Measurements from ENCODE around the gene ITGAV. TPM values are rescaled to one million over a fixed set of nuclear protein-coding genes. Genes with fewer than 3 reads are reported as not detected.
A peak's percentile ranks its signal among the peaks of the same experiment; 100 is the strongest.

The ITGAV gene
- total RNA-seq, 2 experiments from 2014 or later: 4.9 to 5.6 TPM

DNA sequence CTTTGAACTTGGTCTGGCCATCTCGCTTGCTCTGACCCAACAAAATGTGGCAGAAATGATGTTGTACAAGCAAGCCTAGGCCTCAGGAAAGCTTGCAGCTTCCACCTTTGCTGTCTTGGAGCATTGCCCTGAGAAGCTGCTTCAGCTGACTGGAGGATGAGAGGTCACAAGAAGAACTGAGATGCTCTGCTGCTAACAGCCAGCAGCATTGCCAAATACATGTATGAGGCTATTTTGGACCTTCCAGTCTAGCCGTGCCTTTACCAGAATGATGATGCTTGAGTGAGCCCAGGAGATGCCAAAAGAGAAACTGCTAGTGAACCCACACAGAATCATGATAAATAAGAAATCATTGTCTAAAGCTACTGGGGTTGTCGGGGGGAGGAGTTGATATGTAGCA lies 13.2 kb upstream of the ITGAV start:
- no peaks in the 10 kb centered on the region for H3K36me3 Mint-ChIP-seq (ENCODE audit: low read depth)
- H3K27ac Mint-ChIP-seq: no peak overlapping the region
- H3K4me3 Mint-ChIP-seq: no peak overlapping the region
- DNase-seq (no peak), ATAC-seq (no peak)
- no peaks in the 10 kb centered on the region for H3K9me3 Mint-ChIP-seq (ENCODE audit: insufficient read depth)
- ChIA-PET CTCF (interaction anchor here (1.6 kb wide), 1 partner anchor 15 kb away, joined by 3 read pairs; no protein-coding TSS in a partner anchor), POLR2A (no interaction called here)
- H3K4me1 Mint-ChIP-seq (ENCODE audit: low read depth): no peaks in the 10 kb centered on the region
- peaks cover 4% of the 10 kb centered on the region for H3K27me3 Mint-ChIP-seq (ENCODE audit: low read depth)

GRCh38 chr2:186582698-186583097 lies 7.2 kb upstream of the ITGAV start:
- H3K9me3 Mint-ChIP-seq (ENCODE audit: insufficient read depth): no peaks in the 10 kb centered on the region
- H3K27me3 Mint-ChIP-seq (ENCODE audit: low read depth): peaks cover 13% of the 10 kb centered on the region
- CTCF ChIA-PET: interaction anchor here (1.5 kb wide), 1 partner anchor 166 kb away, joined by 3 read pairs; no protein-coding TSS in a partner anchor
- ATAC-seq: no peak
- no peak for DNase-seq
- no peak overlapping the region for H3K4me3 Mint-ChIP-seq
- POLR2A ChIA-PET: no interaction called here
- no peak overlapping the region for H3K27ac Mint-ChIP-seq
- no peaks in the 10 kb centered on the region for H3K36me3 Mint-ChIP-seq (ENCODE audit: low read depth)
- no peaks in the 10 kb centered on the region for H3K4me1 Mint-ChIP-seq (ENCODE audit: low read depth)

DNA sequence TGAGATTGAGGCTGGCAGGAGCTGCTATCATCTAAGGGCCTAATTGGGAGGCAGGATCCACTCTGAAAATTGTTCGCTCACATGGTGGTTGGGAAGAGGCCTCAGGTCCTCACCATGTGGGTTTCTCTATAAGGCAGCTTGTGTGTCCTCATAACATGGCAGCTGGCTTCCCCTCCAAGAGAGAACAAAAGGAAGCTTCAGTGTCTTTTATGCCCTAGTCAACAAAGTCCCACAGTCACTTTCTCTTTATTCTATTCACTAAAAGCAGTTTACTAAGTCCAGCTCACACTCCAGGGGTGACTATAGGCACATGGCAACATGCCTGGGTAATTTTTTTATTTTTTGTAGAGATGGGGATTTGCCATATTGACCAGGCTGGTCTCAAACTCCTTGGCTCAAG lies 5.8 kb upstream of the ITGAV start:
- POLR2A ChIA-PET: no interaction called here
- CTCF ChIA-PET: interaction anchor here (2.4 kb wide), 1 partner anchor 58 kb away, joined by 6 read pairs; no protein-coding TSS in a partner anchor

DNA sequence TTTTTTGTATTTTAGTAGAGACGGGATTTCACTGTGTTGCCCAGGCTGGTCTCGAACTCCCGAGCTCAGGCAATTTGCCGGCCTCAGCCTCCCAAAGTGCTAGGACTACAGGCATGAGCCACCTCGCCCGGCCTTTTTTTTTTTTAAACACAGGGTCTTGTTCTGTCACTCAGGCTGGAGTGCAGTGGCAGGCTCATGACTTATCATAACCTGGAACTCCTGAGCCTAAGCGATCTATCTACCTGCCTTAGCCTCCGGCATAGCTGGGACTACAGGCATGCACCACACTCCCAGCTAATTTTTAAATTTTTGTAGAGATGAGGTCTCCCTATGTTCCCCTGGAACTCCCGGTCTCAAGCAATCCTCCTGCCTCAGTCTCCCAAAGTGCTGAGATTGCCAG lies 1.4 kb upstream of the ITGAV start:
- Mint-ChIP-seq H3K4me3 (no peak overlapping the region), H3K27me3 (ENCODE audit: low read depth) (peaks cover 6% of the 10 kb centered on the region), H3K9me3 (ENCODE audit: insufficient read depth) (no peaks in the 10 kb centered on the region), H3K27ac (no peak overlapping the region), H3K4me1 (ENCODE audit: low read depth) (peaks cover 23% of the 10 kb centered on the region), H3K36me3 (ENCODE audit: low read depth) (peaks cover 1% of the 10 kb centered on the region)
- ATAC-seq (no peak), DNase-seq (no peak)
- ChIA-PET CTCF (no interaction called here), POLR2A (no interaction called here)

More for the DNA sequence above, 5.8 kb upstream of the ITGAV start:
- Mint-ChIP-seq H3K27me3 (ENCODE audit: low read depth) (peaks cover 13% of the 10 kb centered on the region), H3K4me3 (no peak overlapping the region), H3K27ac (no peak overlapping the region), H3K36me3 (ENCODE audit: low read depth) (no peaks in the 10 kb centered on the region), H3K4me1 (ENCODE audit: low read depth) (peaks cover 2% of the 10 kb centered on the region), H3K9me3 (ENCODE audit: insufficient read depth) (no peaks in the 10 kb centered on the region)
- DNase-seq (no peak), ATAC-seq (no peak)

DNA sequence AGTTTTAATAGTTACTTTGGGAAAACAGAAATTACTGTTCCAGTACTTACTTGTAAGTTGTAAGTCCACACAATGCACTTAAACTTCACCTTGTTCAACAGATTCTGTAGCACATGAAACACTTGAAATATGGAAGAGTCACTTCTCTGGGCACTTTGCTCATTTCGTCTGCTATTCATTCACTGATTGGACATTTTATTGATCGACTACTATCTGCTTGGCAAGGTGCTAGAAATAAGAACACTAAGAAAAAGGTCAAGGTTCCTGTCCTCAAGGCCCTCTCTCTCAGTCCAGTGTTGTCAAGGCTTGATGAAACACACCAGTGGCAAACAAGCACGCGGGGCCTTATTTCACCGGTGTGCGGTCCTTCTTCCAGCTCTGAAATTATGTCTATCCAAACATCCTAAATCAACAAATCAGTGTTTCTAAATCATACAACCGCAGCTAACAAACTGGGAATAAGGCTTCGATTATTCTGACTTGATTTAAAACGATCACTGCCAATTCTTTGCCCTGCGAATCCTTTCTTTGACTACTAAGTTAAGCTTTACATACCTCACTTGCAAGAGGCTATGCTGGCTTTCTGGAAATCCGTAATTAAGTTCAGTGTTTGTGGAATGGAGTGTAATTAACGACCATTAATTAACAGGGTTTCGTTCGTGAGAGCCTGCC lies 780 bp upstream of the ITGAV start:
- Mint-ChIP-seq H3K27ac (peak overlapping the region; percentile 82), H3K9me3 (ENCODE audit: insufficient read depth) (no peaks in the 10 kb centered on the region), H3K4me1 (ENCODE audit: low read depth) (peaks cover 23% of the 10 kb centered on the region), H3K36me3 (ENCODE audit: low read depth) (peaks cover 1% of the 10 kb centered on the region), H3K4me3 (peak overlapping the region; percentile 79), H3K27me3 (ENCODE audit: low read depth) (peaks cover 7% of the 10 kb centered on the region)
- ATAC-seq: no peak
- CTCF ChIA-PET: interaction anchor here (0.9 to 2.1 kb wide), 7 partner anchors 9 to 90 kb away, joined by 3 to 13 read pairs (median 4); no protein-coding TSS in a partner anchor
- POLR2A ChIA-PET: interaction anchor here (1.0 to 1.5 kb wide), 4 partner anchors 69 to 103 kb away, joined by 4 to 13 read pairs (median 4); partner anchors contain the start of gene ZC3H15
- DNase-seq: no peak

DNA sequence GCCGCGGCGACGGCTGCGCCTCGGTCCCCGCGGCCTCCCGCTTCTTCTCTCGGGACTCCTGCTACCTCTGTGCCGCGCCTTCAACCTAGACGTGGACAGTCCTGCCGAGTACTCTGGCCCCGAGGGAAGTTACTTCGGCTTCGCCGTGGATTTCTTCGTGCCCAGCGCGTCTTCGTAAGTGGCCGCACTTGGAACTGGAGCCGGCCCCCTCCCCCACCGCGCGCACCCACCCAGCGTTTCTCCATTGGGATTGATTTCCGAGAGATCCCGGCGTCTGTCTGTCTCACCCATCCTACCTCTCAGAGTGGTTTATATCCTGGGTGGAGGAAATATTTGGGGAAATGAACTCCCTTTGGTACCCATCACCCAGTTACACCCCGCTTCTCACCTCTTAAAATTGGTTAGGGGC lies 498 bp downstream of the ITGAV start:
- Mint-ChIP-seq H3K4me3 (peak overlapping the region; percentile 79), H3K27me3 (ENCODE audit: low read depth) (peaks cover 9% of the 10 kb centered on the region), H3K4me1 (ENCODE audit: low read depth) (peaks cover 23% of the 10 kb centered on the region), H3K27ac (peak overlapping the region; percentile 60), H3K36me3 (ENCODE audit: low read depth) (peaks cover 1% of the 10 kb centered on the region), H3K9me3 (ENCODE audit: insufficient read depth) (no peaks in the 10 kb centered on the region)
- ATAC-seq (no peak), DNase-seq (no peak)
- POLR2A ChIA-PET: interaction anchor here (1.0 to 1.5 kb wide), 4 partner anchors 52 to 104 kb away, joined by 4 to 13 read pairs (median 5); partner anchors contain the start of gene ZC3H15
- CTCF ChIA-PET: interaction anchor here (1.3 to 2.1 kb wide), 2 partner anchors 52 to 87 kb away, joined by 4 to 13 read pairs; no protein-coding TSS in a partner anchor

GRCh38 chr2:186590759-186591505 lies 1.1 kb downstream of the ITGAV start:
- H3K27me3 Mint-ChIP-seq (ENCODE audit: low read depth): peaks cover 4% of the 10 kb centered on the region
- POLR2A ChIA-PET: interaction anchor here (1.2 kb wide), 1 partner anchor 51 kb away, joined by 6 read pairs; no protein-coding TSS in a partner anchor

DNA sequence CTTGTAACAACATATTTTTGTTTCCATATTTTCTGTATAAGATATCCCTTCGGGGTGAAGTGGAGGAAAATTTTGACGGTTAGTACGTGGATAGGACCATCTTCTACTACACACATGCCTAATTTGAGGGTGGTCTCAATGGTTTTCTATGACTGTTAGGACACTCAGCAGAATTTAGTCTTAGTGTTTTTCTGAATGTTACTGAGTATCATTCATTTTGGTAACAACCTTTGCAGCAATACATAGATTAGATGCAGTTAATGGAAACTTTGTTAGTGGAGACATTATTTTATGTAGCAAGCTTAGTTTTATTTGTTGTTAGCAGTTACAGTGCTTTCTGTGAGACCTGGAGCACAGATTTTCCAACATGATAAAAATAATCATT lies 1.6 kb downstream of the ITGAV start:
- ChIA-PET POLR2A (no interaction called here), CTCF (no interaction called here)
- no peak overlapping the region for H3K27ac Mint-ChIP-seq
- H3K36me3 Mint-ChIP-seq (ENCODE audit: low read depth): peaks cover 1% of the 10 kb centered on the region
- DNase-seq (no peak), ATAC-seq (no peak)
- H3K4me3 Mint-ChIP-seq: peak overlapping the region; percentile 79
- peaks cover 4% of the 10 kb centered on the region for H3K27me3 Mint-ChIP-seq (ENCODE audit: low read depth)
- H3K4me1 Mint-ChIP-seq (ENCODE audit: low read depth): peaks cover 23% of the 10 kb centered on the region
- no peaks in the 10 kb centered on the region for H3K9me3 Mint-ChIP-seq (ENCODE audit: insufficient read depth)

More at GRCh38 chr2:186590759-186591505, 1.1 kb downstream of the ITGAV start:
- peak overlapping the region; percentile 79 for H3K4me3 Mint-ChIP-seq
- no peaks in the 10 kb centered on the region for H3K9me3 Mint-ChIP-seq (ENCODE audit: insufficient read depth)
- peaks cover 1% of the 10 kb centered on the region for H3K36me3 Mint-ChIP-seq (ENCODE audit: low read depth)
- peaks cover 23% of the 10 kb centered on the region for H3K4me1 Mint-ChIP-seq (ENCODE audit: low read depth)
- no peak for ATAC-seq
- CTCF ChIA-PET: interaction anchor here (2.1 kb wide), 1 partner anchor 51 kb away, joined by 13 read pairs; no protein-coding TSS in a partner anchor
- H3K27ac Mint-ChIP-seq: peak overlapping the region; percentile 60
- DNase-seq: peak; percentile 32

DNA sequence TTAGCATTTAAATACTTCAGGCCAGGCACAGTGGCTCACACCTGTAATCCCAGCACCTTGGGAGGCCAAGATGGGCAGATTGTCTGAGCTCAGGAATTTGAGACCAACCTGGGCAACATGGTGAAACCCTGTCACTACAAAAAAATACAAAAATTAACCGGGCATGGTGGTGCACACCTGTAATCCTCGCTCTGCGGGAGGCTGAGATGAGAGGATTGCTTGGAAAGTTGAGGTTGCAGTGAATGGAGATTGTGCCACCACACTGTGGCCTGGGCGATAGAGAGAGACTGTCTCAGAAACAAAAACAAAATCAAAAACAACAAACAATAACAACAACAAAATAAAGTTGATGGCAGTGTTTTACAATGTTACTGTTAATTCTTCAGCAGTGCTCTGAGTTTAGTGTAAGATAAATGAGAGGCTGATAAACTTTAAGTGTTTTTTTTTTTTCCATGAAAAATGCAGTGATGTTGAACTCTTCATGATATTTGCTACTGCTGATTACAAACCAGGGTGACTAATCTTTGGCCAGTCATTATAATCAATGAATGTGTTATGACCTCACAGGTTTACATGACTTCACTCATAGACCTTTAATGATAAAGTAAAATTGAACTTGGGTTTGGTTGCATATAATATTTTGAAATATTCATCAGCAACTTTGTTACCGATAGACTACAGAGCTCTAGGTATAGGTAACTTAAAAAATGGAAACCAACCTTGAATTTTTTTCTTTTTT lies 2.5 kb downstream of the ITGAV start:
- H3K4me3 Mint-ChIP-seq: no peak overlapping the region
- H3K4me1 Mint-ChIP-seq (ENCODE audit: low read depth): peaks cover 23% of the 10 kb centered on the region
- ChIA-PET POLR2A (no interaction called here), CTCF (no interaction called here)
- H3K27ac Mint-ChIP-seq: no peak overlapping the region
- H3K27me3 Mint-ChIP-seq (ENCODE audit: low read depth): peaks cover 4% of the 10 kb centered on the region
- ATAC-seq (no peak), DNase-seq (no peak)
- no peaks in the 10 kb centered on the region for H3K9me3 Mint-ChIP-seq (ENCODE audit: insufficient read depth)
- H3K36me3 Mint-ChIP-seq (ENCODE audit: low read depth): peaks cover 1% of the 10 kb centered on the region

DNA sequence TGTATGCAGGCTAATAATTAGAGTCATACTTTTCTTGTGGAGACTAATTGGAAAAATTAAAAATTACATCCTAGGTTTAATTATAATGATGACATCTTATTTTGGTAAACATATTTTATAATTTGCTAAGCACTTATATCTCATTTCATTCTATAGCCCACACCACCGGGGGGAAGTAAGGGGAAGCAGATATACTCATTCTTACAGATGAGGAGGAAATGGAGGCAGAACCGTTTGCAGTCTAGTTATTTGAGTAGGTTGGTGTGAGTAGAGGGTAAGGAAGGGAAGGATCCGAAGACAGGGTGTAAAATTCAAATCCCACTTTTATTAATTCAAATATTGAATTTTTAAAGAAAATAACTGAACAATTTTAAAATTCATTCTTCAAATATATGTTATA lies 3.7 kb downstream of the ITGAV start:
- ATAC-seq (no peak), DNase-seq (no peak)
- peaks cover 4% of the 10 kb centered on the region for H3K27me3 Mint-ChIP-seq (ENCODE audit: low read depth)
- H3K27ac Mint-ChIP-seq: no peak overlapping the region
- CTCF ChIA-PET: no interaction called here
- H3K9me3 Mint-ChIP-seq (ENCODE audit: insufficient read depth): no peaks in the 10 kb centered on the region
- H3K4me1 Mint-ChIP-seq (ENCODE audit: low read depth): peaks cover 23% of the 10 kb centered on the region
- H3K4me3 Mint-ChIP-seq: no peak overlapping the region
- H3K36me3 Mint-ChIP-seq (ENCODE audit: low read depth): peaks cover 1% of the 10 kb centered on the region
- POLR2A ChIA-PET: no interaction called here

DNA sequence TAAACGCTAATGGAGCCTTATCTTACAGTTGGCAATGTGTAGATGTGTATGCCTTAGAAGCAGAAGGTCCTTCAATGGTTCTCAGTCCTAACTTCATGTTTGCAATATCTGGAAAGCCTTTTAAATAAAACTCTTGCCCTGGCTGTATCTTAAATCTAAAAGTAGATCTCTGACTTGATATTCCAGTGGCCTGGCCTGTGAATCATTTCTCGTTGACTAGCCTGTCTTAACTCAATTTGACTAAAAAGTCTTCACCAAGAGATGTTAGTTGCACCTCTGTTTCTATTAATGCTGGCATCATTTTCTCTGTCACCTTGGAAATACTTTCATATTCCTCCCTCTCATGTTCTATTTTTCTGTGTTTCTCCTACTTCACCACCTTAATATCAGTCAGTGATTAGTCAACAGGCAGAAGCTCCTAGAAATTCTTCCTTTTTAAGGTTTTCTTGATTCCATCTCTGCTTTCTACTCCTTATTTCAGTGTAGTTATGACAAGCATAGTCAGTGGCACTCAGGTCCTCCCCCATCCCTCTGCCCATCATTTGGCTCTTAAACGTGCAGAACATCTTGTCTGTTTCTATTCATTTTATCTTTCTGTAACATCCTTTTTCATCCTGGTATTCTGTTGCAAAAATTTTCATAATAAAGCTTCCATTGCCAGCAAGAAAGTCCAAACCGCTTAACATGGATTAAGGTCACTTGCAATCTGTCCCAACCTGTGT lies 4.3 kb downstream of the ITGAV start:
- peaks cover 20% of the 10 kb centered on the region for H3K4me1 Mint-ChIP-seq (ENCODE audit: low read depth)
- POLR2A ChIA-PET: no interaction called here

More for the DNA sequence above, 4.3 kb downstream of the ITGAV start:
- CTCF ChIA-PET: interaction anchor here (1.1 kb wide), 1 partner anchor 90 kb away, joined by 3 read pairs; no protein-coding TSS in a partner anchor
- Mint-ChIP-seq H3K4me3 (no peak overlapping the region), H3K27me3 (ENCODE audit: low read depth) (peaks cover 4% of the 10 kb centered on the region), H3K27ac (no peak overlapping the region), H3K36me3 (ENCODE audit: low read depth) (peaks cover 1% of the 10 kb centered on the region), H3K9me3 (ENCODE audit: insufficient read depth) (no peaks in the 10 kb centered on the region)
- ATAC-seq: no peak
- DNase-seq: no peak
